ENCODE results near the gene HPS1.

The HPS1 gene

GRCh38 chr10:98410759-98411158 is 36.0 kb downstream of the HPS1 start:
- no peak for DNase-seq

- DNase-seq, result no peak
Measured at GRCh38 chr10:98410135-98410743, 36.5 kb downstream of the HPS1 start.

GRCh38 chr10:98408799-98409198 is 37.9 kb downstream of the HPS1 start:
- no peak for DNase-seq

GRCh38 chr10:98407744-98408241 is 38.9 kb downstream of the HPS1 start:
- no peak for DNase-seq

GRCh38 chr10:98407017-98407743 is 39.6 kb downstream of the HPS1 start:
- DNase-seq, result no peak

GRCh38 chr10:98405422-98405821 is 41.3 kb downstream of the HPS1 start:
- no peak for DNase-seq

GRCh38 chr10:98404571-98405359 is 42.0 kb downstream of the HPS1 start:
- no peak for DNase-seq

- no peak for DNase-seq
Measured at GRCh38 chr10:98403812-98404504, 42.8 kb downstream of the HPS1 start.

GRCh38 chr10:98402931-98403718 is 43.6 kb downstream of the HPS1 start:
- DNase-seq, result no peak

- DNase-seq, result no peak
Measured at GRCh38 chr10:98402478-98402877, 44.3 kb downstream of the HPS1 start.

- DNase-seq, result no peak
Measured at GRCh38 chr10:98400482-98400881, 46.3 kb downstream of the HPS1 start.

- no peak for DNase-seq
Measured at GRCh38 chr10:98399784-98400183, 47.0 kb downstream of the HPS1 start.

- DNase-seq, result no peak
Measured at GRCh38 chr10:98397089-98397600, 49.6 kb downstream of the HPS1 start.

GRCh38 chr10:98396096-98397063 is 50.4 kb downstream of the HPS1 start:
- DNase-seq, result no peak

- no peak for DNase-seq
Measured at GRCh38 chr10:98394851-98395440, 51.8 kb downstream of the HPS1 start.

- no peak for DNase-seq
Measured at GRCh38 chr10:98391578-98391991, 55.1 kb downstream of the HPS1 start.

- no peak for DNase-seq
Measured at GRCh38 chr10:98391065-98391464, 55.7 kb downstream of the HPS1 start.

GRCh38 chr10:98390406-98390805 is 56.3 kb downstream of the HPS1 start:
- no peak for DNase-seq

GRCh38 chr10:98389398-98389797 is 57.3 kb downstream of the HPS1 start:
- no peak for DNase-seq

- no peak for DNase-seq
Measured at GRCh38 chr10:98388101-98388655, 58.6 kb downstream of the HPS1 start.
